NCI-H1048 (cell line): ENCODE results near the gene BIRC7.
"Not testable (repeated sequence)": the region's sequence is repeated elsewhere in the genome, so short reads cannot be mapped to it uniquely, and the experiment has no call there.

Experiments
- DNase-seq: peaks from one replicate; lab custom pipeline; 2025; lab: John Stamatoyannopoulos, UW

The BIRC7 gene

DNA sequence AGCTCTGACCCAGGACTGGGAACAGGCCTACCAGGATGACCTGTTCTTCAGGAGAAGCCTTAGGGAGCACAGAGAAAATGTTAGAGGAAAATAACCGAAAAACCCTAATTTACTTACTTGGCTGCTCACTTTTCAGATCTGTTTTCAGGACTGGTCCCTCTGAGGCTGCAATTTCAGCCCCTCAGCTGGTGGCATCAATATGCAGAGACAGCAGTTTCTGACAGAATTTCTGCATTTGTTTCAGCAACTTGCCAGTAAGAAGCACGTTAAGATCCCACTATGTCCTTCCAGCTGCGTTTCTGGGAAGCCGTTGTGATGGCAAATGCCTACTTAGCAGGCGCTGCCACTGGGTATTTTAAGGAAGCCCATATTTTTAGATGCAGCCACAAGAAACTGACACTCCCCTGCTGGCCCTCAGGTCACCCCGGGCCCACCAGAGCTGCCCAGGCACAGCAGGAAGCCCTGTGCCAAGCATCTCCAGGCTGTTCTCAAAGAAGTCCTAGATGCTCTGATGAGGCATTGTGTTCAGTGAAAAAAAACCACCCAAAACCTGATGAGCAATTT, 27.3 kb upstream of the BIRC7 start:
- no peak for DNase-seq

DNA sequence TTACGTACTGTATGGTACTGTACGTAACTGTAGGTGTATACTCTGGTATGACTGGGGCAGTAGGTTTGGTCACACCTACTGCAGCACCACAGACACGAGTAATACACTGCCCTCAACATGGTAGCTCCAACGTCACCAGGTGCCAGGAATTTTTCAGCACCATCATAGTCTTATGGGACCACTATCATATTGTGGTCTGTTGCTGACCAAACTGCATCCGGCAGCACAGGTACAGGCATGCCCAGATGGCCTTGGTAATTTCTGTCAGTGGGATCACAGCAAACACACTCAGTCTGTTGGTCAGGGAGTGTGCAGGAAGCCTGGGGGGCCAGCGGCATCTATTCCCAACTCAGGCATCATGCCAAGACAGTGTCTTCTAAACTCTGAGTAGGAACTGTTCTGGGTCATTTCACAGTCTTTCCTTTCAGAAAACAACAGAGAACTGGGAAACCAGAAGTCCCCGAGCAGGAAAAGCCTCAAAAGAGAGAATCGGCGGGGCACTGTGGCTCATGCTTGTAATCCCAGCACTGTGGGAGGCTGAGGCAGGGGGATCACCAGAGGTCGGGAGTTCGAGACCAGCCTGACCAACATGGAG, 25.6 kb upstream of the BIRC7 start:
- no peak for DNase-seq

DNA sequence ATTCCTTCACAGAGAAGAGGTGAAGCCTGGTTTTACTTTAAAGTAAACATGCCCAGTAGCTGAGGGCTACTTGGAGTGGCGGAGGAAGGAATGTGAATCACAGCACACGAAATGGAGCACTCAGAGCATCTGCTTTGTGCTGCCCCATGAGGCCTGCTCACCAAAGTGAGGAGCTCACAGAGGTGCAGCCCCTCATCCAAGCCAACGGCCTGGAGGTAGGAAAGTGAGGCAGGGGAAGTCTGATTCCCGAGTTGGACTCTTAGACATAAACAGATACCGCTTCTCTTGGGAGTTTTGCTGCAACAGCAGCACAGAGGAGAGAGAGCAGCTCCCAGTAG, 23.3 kb upstream of the BIRC7 start:
- DNase-seq, result no peak

DNA sequence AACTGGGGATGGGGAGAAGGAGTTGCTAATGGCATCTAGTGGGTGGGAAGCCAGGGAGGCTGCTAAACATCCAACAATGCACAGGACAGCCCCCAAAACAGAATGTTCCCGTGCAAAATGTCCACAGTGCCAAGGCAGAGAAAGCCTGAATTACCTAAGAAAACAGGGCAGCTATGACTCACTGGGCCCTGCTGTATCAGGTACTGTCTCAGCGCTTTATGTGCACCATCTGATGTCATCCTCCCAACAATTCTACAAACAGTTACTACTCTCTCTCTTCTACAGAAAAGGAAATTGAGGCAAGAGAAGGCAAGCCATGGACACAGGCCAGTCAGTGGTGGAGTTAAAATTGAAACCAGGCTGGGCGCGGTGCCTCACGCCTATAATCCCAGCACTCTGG, 22.9 kb upstream of the BIRC7 start:
- DNase-seq, result no peak

DNA sequence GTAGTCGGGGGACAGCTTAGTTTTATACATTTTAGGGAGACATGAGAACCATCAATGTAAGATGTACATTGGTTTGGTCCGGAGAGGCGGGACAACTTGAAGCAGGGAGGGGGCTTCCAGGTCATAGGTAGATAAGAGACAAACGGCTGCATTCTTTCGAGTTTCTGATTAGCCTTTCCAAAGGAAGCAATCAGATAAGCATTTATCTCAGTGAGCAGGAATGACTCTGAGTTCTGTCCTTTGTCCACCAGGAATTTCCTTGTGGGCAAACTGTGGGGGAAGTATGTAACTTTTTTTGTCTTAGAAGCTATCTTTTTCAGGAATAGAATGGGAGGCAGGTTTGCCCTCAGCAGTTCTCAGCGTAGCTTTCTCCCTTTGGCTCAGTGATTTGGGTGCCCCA, 21.2 kb upstream of the BIRC7 start:
- DNase-seq, result no peak

DNA sequence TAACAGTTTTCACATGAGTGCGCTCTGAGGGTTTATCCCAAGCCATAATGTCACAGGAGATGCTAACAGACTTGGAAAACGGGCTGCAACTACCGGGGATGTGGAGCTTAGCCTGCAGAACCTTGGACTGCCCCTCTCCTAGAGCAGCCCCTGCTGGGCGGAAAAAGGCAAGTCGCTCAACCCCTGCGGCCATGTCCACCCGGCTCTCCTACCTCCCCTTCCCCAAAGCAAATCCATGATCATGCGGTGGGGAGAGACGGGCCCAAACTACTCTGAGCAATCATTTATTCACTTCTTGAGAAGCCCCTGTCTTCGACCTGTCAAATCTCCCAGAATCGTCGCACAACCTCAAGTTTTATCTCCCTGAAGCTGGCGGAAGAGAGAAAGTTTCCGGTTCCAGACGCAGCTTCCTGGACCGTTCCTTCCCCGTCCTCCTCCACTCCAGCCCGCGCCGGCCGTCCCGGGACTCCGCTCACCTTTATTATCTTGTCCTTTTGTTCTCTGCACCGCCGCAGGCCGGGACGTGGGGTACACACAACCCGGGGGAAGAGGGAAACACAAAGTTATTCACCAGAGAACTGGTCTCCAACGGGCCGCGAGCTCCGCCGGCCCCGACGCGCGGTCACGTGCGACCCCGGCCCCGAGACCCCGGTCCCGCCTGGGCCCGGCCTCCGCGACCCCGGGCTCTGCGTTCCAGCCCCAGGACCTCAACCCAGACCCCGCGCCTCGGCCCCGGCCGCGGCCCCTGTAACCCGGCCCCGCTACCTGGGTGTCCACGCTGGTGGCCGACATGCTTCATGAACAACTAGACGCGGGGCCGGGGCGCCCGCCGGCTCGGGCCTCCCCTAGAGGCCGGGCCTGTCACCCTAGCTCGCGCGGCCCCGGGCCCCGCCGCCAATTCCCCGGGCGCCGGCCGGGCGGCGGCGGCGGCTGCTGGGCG, 20.3 kb upstream of the BIRC7 start:
- DNase-seq, result no peak

DNA sequence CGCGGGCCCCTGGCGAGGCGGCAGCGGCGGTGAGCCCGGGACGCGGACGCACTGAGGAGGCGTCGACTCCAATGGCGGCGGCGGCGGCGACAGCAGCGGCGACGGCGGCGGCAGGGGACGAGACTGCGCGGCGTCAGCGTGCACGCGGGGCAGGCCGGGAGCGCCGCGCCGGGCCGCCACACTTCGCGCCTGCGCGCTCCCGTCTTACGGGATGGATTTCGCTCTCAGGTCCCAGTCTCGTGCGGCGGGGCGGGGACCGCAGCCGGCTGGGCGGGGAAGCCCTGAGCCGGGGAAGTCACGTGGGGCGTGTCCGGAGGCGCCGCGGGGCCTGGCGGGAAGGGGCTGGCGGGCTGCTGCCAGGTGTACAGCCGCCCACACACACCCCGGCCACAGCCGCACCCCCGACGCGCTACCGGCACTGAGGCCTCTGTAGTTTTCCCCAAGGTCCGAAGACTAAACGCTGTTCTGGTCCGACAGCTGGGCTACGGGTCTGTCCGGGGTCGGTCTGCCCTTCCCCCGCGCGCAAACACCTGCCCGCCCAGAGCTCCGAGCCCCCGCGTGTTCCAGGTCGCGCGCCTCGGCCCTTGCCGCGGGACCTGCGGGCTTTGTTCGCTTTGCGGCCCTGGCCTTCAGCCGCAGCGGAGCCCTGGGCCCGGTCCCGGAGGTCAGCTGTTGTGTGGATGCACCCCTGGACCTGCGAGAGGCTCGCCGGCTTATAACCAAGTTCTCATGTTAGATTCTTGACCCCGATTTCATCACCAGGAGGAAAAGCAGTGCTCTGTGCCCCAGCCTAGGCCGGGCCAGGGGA, 19.5 kb upstream of the BIRC7 start, which contains the start of gene YTHDF1:
Gene YTHDF1, minus strand, starts transcription at position 91 of the 808 bp plus-strand sequence. CDS start 239 bp downstream, outside the sequence.
- DNase-seq, result peak; percentile 73

DNA sequence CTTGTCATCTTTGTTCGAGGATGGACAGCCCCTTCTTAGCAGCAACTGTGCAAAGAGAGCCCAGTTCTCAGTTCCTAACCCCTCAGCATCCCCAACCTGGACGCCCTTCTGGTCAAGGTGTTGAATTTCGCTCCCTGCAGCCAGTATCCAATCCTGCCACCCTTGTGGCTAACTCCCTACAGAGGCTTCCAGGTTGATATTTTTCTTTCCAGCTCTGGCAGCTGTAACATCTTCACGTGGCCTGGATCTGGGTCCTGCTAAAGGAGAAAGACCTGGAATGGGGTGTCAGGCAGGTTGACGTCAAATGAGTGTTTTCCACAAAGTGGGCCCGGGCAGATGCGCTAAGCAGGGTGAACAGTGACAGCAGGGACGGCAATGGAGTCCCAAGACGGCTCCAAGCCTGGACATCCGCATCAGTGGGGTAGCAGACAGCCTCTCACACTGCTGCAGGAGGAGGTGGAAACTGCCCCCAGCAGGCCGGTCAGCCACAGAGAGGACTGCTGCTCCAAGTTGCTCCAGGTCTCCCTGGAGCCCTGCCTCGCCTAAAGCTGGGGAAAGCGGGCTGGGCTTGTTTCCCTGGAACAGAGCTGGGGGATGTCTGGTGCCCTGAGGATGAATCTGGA, 18.7 kb upstream of the BIRC7 start:
- no peak for DNase-seq

DNA sequence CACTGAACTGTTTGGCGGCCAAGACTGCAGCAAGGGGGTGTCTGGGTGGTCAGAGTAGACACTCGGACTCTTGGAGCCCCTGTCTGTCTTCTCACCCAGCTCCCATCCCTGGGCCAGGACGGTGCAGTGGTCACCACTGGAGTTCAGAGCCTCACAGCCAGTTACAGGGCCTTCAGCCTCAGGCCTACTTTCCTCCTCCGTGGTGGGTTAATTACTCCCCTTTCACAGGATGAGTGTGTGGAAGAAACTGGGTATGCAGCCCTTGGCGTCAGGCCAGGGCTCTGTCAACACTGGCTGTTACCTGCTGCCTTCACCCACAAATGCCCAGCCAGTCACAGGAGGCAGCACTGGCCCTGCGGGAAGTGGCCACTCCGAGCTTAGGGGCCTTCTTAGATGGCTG, 18.0 kb upstream of the BIRC7 start:
- no peak for DNase-seq

DNA sequence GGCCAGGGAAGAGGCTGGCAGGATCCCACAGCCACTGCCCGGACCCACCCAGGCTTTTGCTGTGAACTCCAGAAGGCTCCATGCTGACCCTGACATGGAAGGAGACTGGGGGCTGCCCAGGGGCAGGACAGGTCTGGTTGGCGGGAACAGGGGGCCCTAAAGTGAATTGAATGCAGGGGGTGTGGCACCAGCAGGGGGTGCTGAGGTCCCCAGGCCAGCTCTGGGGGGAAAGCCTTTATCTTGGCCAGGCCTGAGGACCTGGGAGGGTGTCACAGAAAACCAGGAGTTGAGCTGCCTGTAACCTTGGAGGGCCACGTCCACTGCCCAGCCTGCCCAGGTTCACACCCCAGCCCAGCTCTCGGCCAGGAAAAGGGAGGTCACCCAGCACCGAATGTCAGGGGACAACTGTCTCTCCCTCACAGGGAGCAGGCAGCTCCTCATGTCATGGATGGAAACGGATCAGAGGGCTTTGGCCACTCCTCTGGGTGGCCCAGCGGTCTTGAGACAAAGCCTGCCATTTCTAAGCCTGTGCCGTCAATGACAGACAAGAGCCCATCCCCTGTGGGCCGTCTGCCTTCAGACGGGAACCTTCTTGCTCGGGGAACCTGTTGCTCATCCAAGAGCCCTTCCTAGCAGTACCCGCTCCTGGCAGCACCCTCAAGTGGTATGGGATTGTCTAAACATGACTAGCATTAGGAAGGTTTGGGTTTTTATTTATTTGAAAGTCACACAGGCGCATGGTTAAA, 16.8 kb upstream of the BIRC7 start:
- DNase-seq, result no peak

DNA sequence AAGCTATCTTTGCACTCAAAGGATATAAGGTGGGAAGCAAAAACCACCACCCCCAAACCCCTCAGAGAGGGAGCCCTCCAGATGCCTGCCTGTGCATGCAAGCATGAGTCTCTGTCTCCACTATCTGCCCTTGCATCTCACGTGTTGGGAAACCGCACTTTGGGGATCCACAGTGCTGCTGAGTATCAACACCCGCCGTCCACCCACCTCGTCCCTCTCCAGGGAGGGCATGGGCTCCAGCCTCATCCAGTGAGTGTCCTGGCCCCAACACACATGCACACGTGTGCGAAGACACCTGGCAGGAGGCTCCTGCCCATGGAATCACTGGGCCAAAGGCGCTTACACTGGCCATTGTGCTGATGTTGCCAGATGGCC, 16.3 kb upstream of the BIRC7 start:
- no peak for DNase-seq

DNA sequence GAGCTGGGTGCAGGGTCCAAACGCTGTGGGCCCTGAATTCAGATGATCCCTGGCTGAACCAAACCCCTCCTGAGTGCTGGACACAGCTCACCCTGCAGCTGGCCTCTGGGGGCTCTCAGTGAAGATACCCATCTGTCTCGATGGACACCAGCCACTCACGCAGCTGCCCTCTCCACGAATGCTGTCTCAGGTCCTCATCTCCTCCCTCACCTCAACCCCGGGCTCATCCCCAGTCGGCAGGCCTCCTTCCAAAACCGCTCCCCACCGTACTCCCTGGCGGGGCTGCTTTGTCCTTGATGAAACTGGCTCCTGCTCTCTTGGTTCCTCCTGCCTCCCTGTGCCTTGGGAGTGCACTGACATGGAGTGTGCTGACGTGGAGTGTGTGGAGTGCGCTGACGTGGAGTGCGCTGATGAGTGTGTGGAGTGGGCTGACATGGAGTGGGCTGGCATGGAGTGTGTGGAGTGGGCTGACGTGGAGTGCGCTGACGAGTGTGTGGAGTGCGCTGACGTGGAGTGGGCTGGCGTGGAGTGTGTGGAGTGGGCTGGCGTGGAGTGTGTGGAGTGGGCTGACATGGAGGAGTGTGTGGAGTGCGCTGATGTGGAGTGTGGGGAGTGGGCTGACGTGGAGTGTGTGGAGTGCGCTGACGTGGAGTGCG, 15.7 kb upstream of the BIRC7 start:
- no peak for DNase-seq

DNA sequence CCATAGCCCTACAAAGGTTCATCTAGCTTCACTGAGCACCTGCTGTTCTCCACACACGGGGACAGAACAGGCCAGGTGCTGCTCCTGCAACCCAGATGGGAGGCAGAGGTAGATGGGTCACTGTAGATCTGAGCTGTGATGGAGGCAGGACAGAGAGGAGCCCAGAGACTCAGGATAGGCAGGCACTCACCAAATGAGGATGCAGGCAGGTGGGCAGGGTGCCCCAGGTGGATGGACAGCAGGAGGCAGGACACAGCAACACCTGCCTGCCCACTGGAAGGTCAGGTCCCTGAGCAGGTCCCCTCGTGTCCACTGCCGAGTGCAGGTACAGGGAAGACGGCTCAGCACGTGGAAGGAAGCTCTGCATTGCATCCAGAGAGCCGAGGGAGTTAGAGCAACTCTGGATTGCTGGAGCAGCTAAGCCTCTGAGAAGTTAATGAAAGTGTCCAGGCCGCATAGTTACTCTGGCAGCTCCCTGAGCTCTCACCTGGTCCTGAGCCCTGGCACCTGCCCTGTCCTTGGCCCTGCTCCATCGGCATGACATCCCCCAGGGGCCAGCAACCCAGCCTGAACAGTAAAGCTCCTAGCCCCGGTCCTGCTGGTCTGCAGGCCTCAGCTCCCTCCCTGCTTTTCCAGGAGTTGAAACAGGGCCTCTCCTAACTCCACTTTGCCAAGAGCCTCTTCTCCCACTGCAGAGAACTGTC, 14.9 kb upstream of the BIRC7 start:
- DNase-seq, result no peak

DNA sequence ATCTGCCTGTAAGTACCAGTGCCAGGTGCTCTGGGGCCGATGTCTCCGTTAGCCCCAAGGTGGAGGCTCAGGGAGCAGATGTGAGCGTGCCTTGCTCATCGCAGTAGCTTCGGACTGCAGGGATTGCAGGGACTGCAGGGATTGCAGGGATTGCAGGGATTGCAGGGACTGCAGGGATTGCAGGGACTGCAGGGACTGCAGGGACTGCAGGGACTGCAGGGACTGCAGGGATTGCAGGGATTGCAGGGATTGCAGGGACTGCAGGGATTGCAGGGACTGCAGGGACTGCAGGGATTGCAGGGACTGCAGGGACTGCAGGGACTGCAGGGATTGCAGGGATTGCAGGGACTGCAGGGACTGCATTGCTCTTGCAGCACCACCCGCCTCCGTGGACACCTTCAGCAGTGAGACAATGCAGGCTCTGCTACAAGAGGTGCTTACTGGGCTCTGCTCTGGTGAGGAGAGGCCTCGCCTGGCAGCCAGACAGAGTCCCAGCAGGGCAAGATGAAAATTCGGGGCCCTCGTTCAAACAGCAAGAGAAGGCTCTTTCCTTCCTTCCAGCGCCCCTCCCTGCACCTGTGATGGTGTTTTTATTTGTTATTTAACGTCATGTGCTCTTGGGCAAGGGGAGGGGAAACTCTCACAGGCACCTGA, 14.2 kb upstream of the BIRC7 start:
- DNase-seq, result not testable (repeated sequence)

DNA sequence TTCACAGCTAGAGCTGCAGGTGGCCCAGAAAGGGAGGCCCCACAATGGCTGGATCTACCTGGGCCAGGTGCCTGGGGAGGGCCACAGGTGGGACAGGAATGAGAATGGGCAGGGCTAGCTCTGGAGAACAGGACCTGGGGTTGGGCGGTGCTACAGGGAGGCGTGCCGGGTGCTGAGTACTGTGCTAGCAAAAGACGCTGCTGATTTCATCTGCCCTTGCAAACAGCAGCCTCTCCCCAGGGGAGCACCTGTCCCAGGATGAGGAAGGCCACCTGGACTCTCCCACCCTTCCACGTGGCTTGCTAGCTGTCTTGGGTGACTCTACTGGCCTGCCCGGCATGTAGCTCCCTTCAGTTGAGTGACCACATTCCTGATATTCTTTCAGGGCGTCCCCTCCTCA, 13.2 kb upstream of the BIRC7 start:
- no peak for DNase-seq

DNA sequence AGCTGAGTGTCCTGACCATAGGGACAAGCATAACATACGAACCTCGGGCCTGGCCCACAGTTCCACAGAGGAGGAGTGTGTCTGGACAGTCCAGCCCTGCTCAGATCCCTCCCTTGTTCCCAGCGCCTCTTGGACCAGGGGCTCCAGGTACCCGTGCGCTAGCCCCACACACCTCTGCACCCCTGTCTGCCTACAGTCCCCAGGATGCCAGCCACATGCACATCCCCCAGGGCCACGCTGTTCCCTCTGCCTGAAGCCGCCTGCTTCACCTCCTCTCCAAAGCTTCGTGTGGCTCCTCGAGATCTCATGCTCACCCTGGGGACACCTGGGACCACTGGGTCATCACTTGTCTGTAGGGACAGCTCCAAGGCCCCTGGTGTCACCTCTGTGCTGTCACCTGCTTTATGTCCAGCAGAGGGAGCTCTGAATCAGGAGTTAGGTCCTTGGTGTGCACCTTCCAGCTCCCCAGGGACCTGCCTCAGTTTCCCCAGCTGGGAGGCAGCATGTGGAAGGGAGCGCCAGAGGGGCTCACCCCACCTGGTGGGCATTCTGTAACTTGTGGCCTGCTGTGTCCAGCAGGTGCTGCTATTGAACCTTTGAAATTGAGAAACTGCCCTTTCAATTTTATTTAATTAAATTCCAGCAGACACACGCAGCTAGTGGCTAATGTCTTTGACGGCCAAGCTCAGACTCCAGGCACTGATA, 12.4 kb upstream of the BIRC7 start:
- no peak for DNase-seq

DNA sequence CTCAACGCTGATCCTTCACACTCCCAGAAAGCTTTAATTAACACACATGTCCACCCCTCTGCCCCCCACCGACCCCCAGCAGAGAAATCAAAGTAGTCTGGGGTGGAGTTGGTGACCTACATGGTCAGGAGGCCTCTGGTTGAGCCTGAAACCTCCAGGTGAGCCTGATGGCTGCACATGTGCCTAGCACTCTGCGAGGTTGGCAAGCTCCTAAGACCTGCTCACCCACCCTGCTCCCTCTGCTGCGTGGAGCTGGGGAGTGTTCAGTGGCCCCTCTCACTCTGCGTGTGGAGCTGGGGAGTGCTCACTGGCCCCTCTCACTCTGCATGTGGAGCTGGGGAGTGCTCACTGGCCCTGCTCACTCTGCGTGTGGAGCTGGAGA, 11.9 kb upstream of the BIRC7 start:
- no peak for DNase-seq

DNA sequence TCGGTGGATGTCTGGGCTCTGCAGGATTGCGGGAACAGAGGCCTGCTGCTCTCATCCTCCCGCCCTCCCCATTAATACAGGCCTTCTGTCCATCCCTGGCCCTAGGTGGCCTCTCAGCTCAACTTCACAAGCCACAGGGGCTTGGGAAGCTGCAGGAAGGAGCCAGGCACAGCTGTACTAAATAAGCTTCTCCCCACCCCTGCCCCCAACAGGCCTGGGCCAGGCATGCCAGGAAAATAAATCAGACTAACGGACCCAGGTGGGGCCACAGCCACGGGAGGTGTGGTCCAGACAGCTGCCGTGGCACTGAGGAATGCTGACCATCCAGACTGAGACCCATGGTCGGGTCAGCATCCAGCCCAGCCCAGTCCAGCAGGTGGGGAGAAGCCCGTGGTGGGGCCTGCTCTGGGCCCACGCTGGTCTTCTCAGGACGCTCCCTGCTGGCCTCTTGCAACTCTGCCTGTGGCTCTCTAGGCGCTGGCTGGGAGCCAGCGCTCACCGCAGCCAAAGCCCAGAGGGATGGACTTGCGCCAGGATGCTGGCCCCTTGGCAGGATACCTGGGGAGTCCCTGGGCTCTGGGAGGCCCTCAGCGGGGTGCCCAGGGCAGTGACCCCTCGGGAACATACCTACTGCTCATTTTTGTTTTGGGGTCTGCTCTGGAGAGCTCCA, 11.2 kb upstream of the BIRC7 start:
- DNase-seq, result no peak

DNA sequence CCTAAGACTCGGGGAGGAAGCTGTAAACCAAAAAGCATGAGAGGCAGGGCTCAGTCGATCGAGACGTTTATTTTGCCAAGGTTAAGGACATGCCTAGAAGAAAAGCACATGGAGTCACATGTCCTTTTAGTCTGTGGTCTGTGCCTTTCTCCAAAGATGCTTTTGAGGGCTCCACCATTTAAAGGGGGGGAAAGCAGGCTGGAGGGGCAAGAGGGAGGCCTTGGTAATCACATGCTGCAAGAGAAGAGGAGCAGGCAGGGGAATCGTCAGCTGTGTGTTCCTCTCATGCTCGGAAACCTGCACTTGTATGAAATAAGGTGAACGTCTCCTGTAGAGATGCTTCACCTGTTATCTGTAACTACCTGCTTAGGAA, 10.6 kb upstream of the BIRC7 start:
- DNase-seq, result no peak
